MM.1S (cell line): ENCODE results near the gene SLC5A5.

ENCODE experiments used
- DNase-seq: peaks from one replicate; pipeline ENCODE4 v3.0.0-alpha.2; 2015
- H2AFZ ChIP-seq: fragments of 300-600 bp; sonication (generic); 2 replicates; pipeline ENCODE4 v1.6.0; 2016; ENCODE audit warnings: antibody characterized with exemption, low read length
- H3F3A ChIP-seq: fragments of 300-600 bp; sonication (generic); 2 replicates; pipeline ENCODE4 v1.6.1; 2016; ENCODE audit warnings: mild to moderate bottlenecking, antibody characterized with exemption, low read length, moderate library complexity, mixed read lengths; ENCODE audit not compliant: insufficient read depth
- H3K27ac ChIP-seq: fragments of 300-600 bp; sonication (generic); 2 replicates; pipeline ENCODE4 v1.5.1; 2016; ENCODE audit warnings: mild to moderate bottlenecking, low read length
- H3K27me3 ChIP-seq: fragments of 300-600 bp; sonication (generic); replicated peaks from 2 replicates; pipeline ENCODE4 v1.6.0; 2016; ENCODE audit warnings: low read length; ENCODE audit not compliant: insufficient read depth
- H3K36me3 ChIP-seq: fragments of 300-600 bp; sonication (generic); replicated peaks from 2 replicates; pipeline ENCODE4 v1.6.1; 2016; ENCODE audit warnings: mild to moderate bottlenecking, low read length, mixed read lengths; ENCODE audit not compliant: insufficient read depth
- H3K4me1 ChIP-seq: fragments of 300-600 bp; sonication (generic); 2 replicates; pipeline ENCODE4 v1.6.1; 2016; ENCODE audit warnings: low read length, mixed read lengths
- H3K4me2 ChIP-seq: fragments of 300-600 bp; sonication (generic); 2 replicates; pipeline ENCODE4 v1.6.0; 2016; ENCODE audit warnings: low read depth, low read length
- H3K4me3 ChIP-seq: fragments of 300-600 bp; sonication (generic); 2 replicates; pipeline ENCODE4 v1.5.1; 2016; ENCODE audit warnings: low read length, mixed read lengths
- H3K79me2 ChIP-seq: fragments of 300-600 bp; sonication (generic); 2 replicates; pipeline ENCODE4 v1.6.1; 2016; ENCODE audit warnings: mixed run types, low read length, mixed read lengths
- H3K9ac ChIP-seq: fragments of 300-600 bp; sonication (generic); 2 replicates; pipeline ENCODE4 v1.6.1; 2016; ENCODE audit warnings: low read length, mixed read lengths
- H3K9me2 ChIP-seq: fragments of 300-600 bp; sonication (generic); replicated peaks from 2 replicates; pipeline ENCODE4 v1.6.1; 2016; ENCODE audit warnings: mild to moderate bottlenecking, low read length, mixed read lengths; ENCODE audit not compliant: insufficient read depth
- H3K9me3 ChIP-seq: fragments of 300-600 bp; sonication (generic); replicated peaks from 2 replicates; pipeline ENCODE4 v1.6.1; 2016; ENCODE audit warnings: mild to moderate bottlenecking, low read length, mixed read lengths; ENCODE audit not compliant: insufficient read depth
- H4K20me1 ChIP-seq: fragments of 300-600 bp; sonication (generic); 2 replicates; pipeline ENCODE4 v1.6.1; 2016; ENCODE audit warnings: mild to moderate bottlenecking, low read length, moderate library complexity, mixed read lengths; ENCODE audit not compliant: insufficient read depth
- CTCF ChIP-seq: fragments of 300-600 bp; sonication (generic); IDR thresholded peaks from 2 replicates; pipeline ENCODE4 v1.5.1; 2016; ENCODE audit warnings: antibody characterized with exemption, low read length, mixed read lengths
- EZH2 ChIP-seq: fragments of 300-600 bp; sonication (generic); optimal IDR thresholded peaks from 2 replicates; pipeline ENCODE3; 2017; ENCODE audit warnings: low read depth, mild to moderate bottlenecking, antibody characterized with exemption, low read length, mixed read lengths
- EZH2phosphoT487 ChIP-seq: fragments of 300-600 bp; sonication (generic); IDR thresholded peaks from 2 replicates; pipeline ENCODE4 v1.6.1; 2018; ENCODE audit warnings: antibody characterized with exemption, low read length

The SLC5A5 gene

GRCh38 chr19:17855280-17856152 is 16.2 kb upstream of the SLC5A5 start:
- H3K27ac ChIP-seq = no peak overlapping the region

GRCh38 chr19:17859533-17860330 is 12.0 kb upstream of the SLC5A5 start, which contains the start of gene RPL18A:
RPL18A (plus strand) TSS chr19:17859910; CDS start chr19:17859957, 47 bp downstream.
- peak; percentile 100 for DNase-seq
- no peaks in the 10 kb centered on the region for H3K9me3 ChIP-seq
- TF ChIP-seq EZH2 = no peak
- no peak for TF ChIP-seq EZH2phosphoT487
- TF ChIP-seq CTCF = peak; percentile 89
- H3K4me3 ChIP-seq = peak within 1 kb of the TSS; percentile 100
- peak within 1 kb of the TSS; percentile 22; the same call in 1 of the 2 replicates for H3K27ac ChIP-seq
- H3K9me2 ChIP-seq = no peaks in the 10 kb centered on the region
- peaks cover 29% of the 10 kb centered on the region for H3K79me2 ChIP-seq
- peak within 1 kb of the TSS; percentile 98 for H3K9ac ChIP-seq
- H2AFZ ChIP-seq = peak within 1 kb of the TSS; percentile 100
- H3K36me3 ChIP-seq = peaks cover 15% of the 10 kb centered on the region
- H3K4me1 ChIP-seq = peaks cover 15% of the 10 kb centered on the region
- H3K27me3 ChIP-seq = peaks cover 8% of the 10 kb centered on the region; the same call in 1 of the 2 replicates
- peak within 1 kb of the TSS; percentile 99 for H3K4me2 ChIP-seq
- peaks cover 45% of the 10 kb centered on the region for H3F3A ChIP-seq
- peaks cover 36% of the 10 kb centered on the region for H4K20me1 ChIP-seq

More at GRCh38 chr19:17855280-17856152, 16.2 kb upstream of the SLC5A5 start:
- Histone ChIP-seq H3K9me2 (no peaks in the 10 kb centered on the region), H3K9me3 (no peaks in the 10 kb centered on the region), H3F3A (peaks cover 6% of the 10 kb centered on the region), H3K36me3 (no peaks in the 10 kb centered on the region; the same call in 1 of the 2 replicates), H4K20me1 (peaks cover 2% of the 10 kb centered on the region; the same call in 1 of the 2 replicates), H3K4me3 (no peak overlapping the region), H3K4me1 (peaks cover 6% of the 10 kb centered on the region), H2AFZ (peak overlapping the region; percentile 30; the same call in 1 of the 2 replicates), H3K9ac (no peak overlapping the region), H3K27me3 (peaks cover 8% of the 10 kb centered on the region; the same call in 1 of the 2 replicates), H3K79me2 (peaks cover 9% of the 10 kb centered on the region), H3K4me2 (0 out of 2 replicates have a peak overlapping the region, but pooled peaks have one; percentile 33)
- DNase-seq = peak; percentile 77
- no peak for TF ChIP-seq EZH2phosphoT487
- TF ChIP-seq CTCF = peak; percentile 96

GRCh38 chr19:17860331-17860992 is 11.3 kb upstream of the SLC5A5 start:
- Histone ChIP-seq H3F3A (peaks cover 53% of the 10 kb centered on the region), H3K36me3 (peaks cover 15% of the 10 kb centered on the region), H4K20me1 (peaks cover 36% of the 10 kb centered on the region), H3K9ac (peak overlapping the region; percentile 98), H2AFZ (0 out of 2 replicates have a peak overlapping the region, but pooled peaks have one; percentile 16), H3K4me3 (peak overlapping the region; percentile 100), H3K9me2 (no peaks in the 10 kb centered on the region), H3K4me2 (peak overlapping the region; percentile 99), H3K27ac (no peak overlapping the region; the same call in 1 of the 2 replicates), H3K79me2 (peaks cover 29% of the 10 kb centered on the region), H3K27me3 (peaks cover 8% of the 10 kb centered on the region; the same call in 1 of the 2 replicates), H3K9me3 (no peaks in the 10 kb centered on the region), H3K4me1 (peaks cover 15% of the 10 kb centered on the region)
- no peak for TF ChIP-seq EZH2phosphoT487
- TF ChIP-seq CTCF = no peak
- no peak for TF ChIP-seq EZH2
- DNase-seq = no peak
